ENCODE measurements around the gene AKAP8L.

GRCh38 chr19:15372891-15373301 is 45.9 kb downstream of the AKAP8L start:
- TF ChIP-seq SIN3A (IDR thresholded peaks at IDR 0.05; ENCODE audit: borderline replicate concordance, low read depth, low read length) = no peak
- TF ChIP-seq CTCF (IDR thresholded peaks at IDR 0.05) = no peak
- TF ChIP-seq GATA2 (CRISPR knock-in tag; IDR thresholded peaks at IDR 0.05) = no peak
- no peak for TF ChIP-seq SMC3 (IDR thresholded peaks at IDR 0.05; ENCODE audit: low read depth, low read length)
- no peak for TF ChIP-seq USF2 (IDR thresholded peaks at IDR 0.05; ENCODE audit: borderline replicate concordance, low read depth, low read length)
- no peak for TF ChIP-seq EZH2phosphoT487 (IDR thresholded peaks at IDR 0.05; ENCODE audit: borderline replicate concordance, low read depth)
- no peak for TF ChIP-seq TAF1 (IDR thresholded peaks at IDR 0.05; ENCODE audit: borderline replicate concordance, low read depth, low read length)
- no peak for TF ChIP-seq USF1 (IDR thresholded peaks at IDR 0.05; ENCODE audit: borderline replicate concordance, low read depth)
- TF ChIP-seq NRF1 (IDR thresholded peaks at IDR 0.05; ENCODE audit: low read depth, low read length) = no peak

Measured in SK-N-SH (cell line).